ENCODE measurements around the gene ABL1. TPM values are rescaled to one million over a fixed set of nuclear protein-coding genes. Genes with fewer than 3 reads are reported as not detected.
"Not testable (repeated sequence)": the region's sequence is repeated elsewhere in the genome, so short reads cannot be mapped to it uniquely, and the experiment has no call there.

Gene ABL1
- polyA plus RNA-seq, 1 donor from 2014 or later = 18.5 TPM

GRCh38 chr9:130908878-130909355 lies 73.9 kb downstream of the ABL1 start:
- Histone ChIP-seq H3K79me2 (replicated peaks; ENCODE audit: insufficient read depth, low read length) (no peaks in the 10 kb centered on the region), H3K27ac (ENCODE audit: low read length) (no peak overlapping the region), H3K36me3 (ENCODE audit: insufficient read depth, low read length) (no peaks in the 10 kb centered on the region), H3K9ac (ENCODE audit: low read length) (no peak overlapping the region), H3K27me3 (ENCODE audit: insufficient read depth, low read depth, low read length) (no peaks in the 10 kb centered on the region), H4K20me1 (ENCODE audit: insufficient read depth) (no peaks in the 10 kb centered on the region), H2AFZ (ENCODE audit: low read depth, low read length) (no peak overlapping the region), H3K4me3 (ENCODE audit: low read length) (no peak overlapping the region), H3K4me2 (ENCODE audit: low read length) (no peak overlapping the region), H3K9me3 (ENCODE audit: low read length) (no peaks in the 10 kb centered on the region), H3K9me2 (ENCODE audit: insufficient read depth, low read length) (no peaks in the 10 kb centered on the region), H3F3A (ENCODE audit: insufficient read depth, low read length, poor library complexity, severe bottlenecking) (no peaks in the 10 kb centered on the region)
- TF ChIP-seq POLR2AphosphoS5 (IDR thresholded peaks at IDR 0.05) = no peak
- no peak for TF ChIP-seq RAD21 (conservative IDR thresholded peaks at IDR 0.05)
- no peak for TF ChIP-seq EZH2 (IDR thresholded peaks at IDR 0.05; ENCODE audit: borderline replicate concordance, insufficient read depth, low read length, poor library complexity, severe bottlenecking)
- TF ChIP-seq SMC3 (conservative IDR thresholded peaks at IDR 0.05; ENCODE audit: poor library complexity) = no peak
- TF ChIP-seq REST (IDR thresholded peaks at IDR 0.05; ENCODE audit: borderline replicate concordance) = no peak

GRCh38 chr9:130910041-130910440 lies 75.0 kb downstream of the ABL1 start:
- not testable (repeated sequence) for H3K4me3 ChIP-seq (ENCODE audit: low read length); H3K9ac ChIP-seq (ENCODE audit: low read length); H3K36me3 ChIP-seq (ENCODE audit: insufficient read depth, low read length); H4K20me1 ChIP-seq (ENCODE audit: insufficient read depth); H3K27ac ChIP-seq (ENCODE audit: low read length); H3K4me2 ChIP-seq (ENCODE audit: low read length); H3K27me3 ChIP-seq (ENCODE audit: insufficient read depth, low read depth, low read length); H3K9me2 ChIP-seq (ENCODE audit: insufficient read depth, low read length); H3F3A ChIP-seq (ENCODE audit: insufficient read depth, low read length, poor library complexity, severe bottlenecking); H3K79me2 ChIP-seq (replicated peaks; ENCODE audit: insufficient read depth, low read length); H2AFZ ChIP-seq (ENCODE audit: low read depth, low read length); H3K9me3 ChIP-seq (ENCODE audit: low read length)

- H3K4me3 ChIP-seq (ENCODE audit: low read length); H3K4me2 ChIP-seq (ENCODE audit: low read length); H3K9me3 ChIP-seq (ENCODE audit: low read length); H3K27me3 ChIP-seq (ENCODE audit: insufficient read depth, low read depth, low read length); H3K36me3 ChIP-seq (ENCODE audit: insufficient read depth, low read length); H3F3A ChIP-seq (ENCODE audit: insufficient read depth, low read length, poor library complexity, severe bottlenecking); H3K9me2 ChIP-seq (ENCODE audit: insufficient read depth, low read length); H3K79me2 ChIP-seq (replicated peaks; ENCODE audit: insufficient read depth, low read length); H2AFZ ChIP-seq (ENCODE audit: low read depth, low read length); H4K20me1 ChIP-seq (ENCODE audit: insufficient read depth); H3K27ac ChIP-seq (ENCODE audit: low read length); H3K9ac ChIP-seq (ENCODE audit: low read length): not testable (repeated sequence)
Observed at GRCh38 chr9:130910670-130911069, 75.6 kb downstream of the ABL1 start.

- Histone ChIP-seq H3K27ac (ENCODE audit: low read length) (no peak overlapping the region), H3K9ac (ENCODE audit: low read length) (no peak overlapping the region), H3K27me3 (ENCODE audit: insufficient read depth, low read depth, low read length) (no peaks in the 10 kb centered on the region), H3K79me2 (replicated peaks; ENCODE audit: insufficient read depth, low read length) (no peaks in the 10 kb centered on the region), H3F3A (ENCODE audit: insufficient read depth, low read length, poor library complexity, severe bottlenecking) (no peaks in the 10 kb centered on the region), H3K9me3 (ENCODE audit: low read length) (no peaks in the 10 kb centered on the region), H3K4me2 (ENCODE audit: low read length) (no peak overlapping the region), H3K36me3 (ENCODE audit: insufficient read depth, low read length) (no peaks in the 10 kb centered on the region), H3K9me2 (ENCODE audit: insufficient read depth, low read length) (no peaks in the 10 kb centered on the region), H2AFZ (ENCODE audit: low read depth, low read length) (no peak overlapping the region), H3K4me3 (ENCODE audit: low read length) (no peak overlapping the region), H4K20me1 (ENCODE audit: insufficient read depth) (no peaks in the 10 kb centered on the region)
- TF ChIP-seq REST (IDR thresholded peaks at IDR 0.05; ENCODE audit: borderline replicate concordance) = no peak
- TF ChIP-seq EZH2 (IDR thresholded peaks at IDR 0.05; ENCODE audit: borderline replicate concordance, insufficient read depth, low read length, poor library complexity, severe bottlenecking) = no peak
- TF ChIP-seq TAF1 (IDR thresholded peaks at IDR 0.05; ENCODE audit: low read depth) = no peak
- no peak for TF ChIP-seq CTCF (IDR thresholded peaks at IDR 0.05; ENCODE audit: poor library complexity, severe bottlenecking)
- no peak for TF ChIP-seq EP300 (conservative IDR thresholded peaks at IDR 0.05; ENCODE audit: poor library complexity, severe bottlenecking)
- TF ChIP-seq MXI1 (conservative IDR thresholded peaks at IDR 0.05; ENCODE audit: poor library complexity, severe bottlenecking) = no peak
Observed at GRCh38 chr9:130911254-130912049, 76.4 kb downstream of the ABL1 start.

Measured in neural cell (in vitro differentiated cells).